GM23338 (cell line): Measurements from ENCODE around the gene DPP9. TPM values are rescaled to one million over a fixed set of nuclear protein-coding genes. Genes with fewer than 3 reads are reported as not detected.
A peak's percentile ranks its signal among the peaks of the same experiment; 100 is the strongest.

Experiments used
- ATAC-seq: fragments of 200-7000 bp; cut with Tn5 transposase; 3 replicates; pipeline ENCODE4 v1.9.1; 2020
- DNase-seq: peaks from one replicate; pipeline ENCODE4 v3.0.0-alpha.2; 2015; ENCODE audit warnings: low spot score
- H2AFZ ChIP-seq: fragments of 200-600 bp; sonication (generic); 2 replicates; pipeline ENCODE4 v1.8.0; 2016; ENCODE audit warnings: antibody characterized with exemption, mild to moderate bottlenecking, moderate library complexity
- H3F3A ChIP-seq: fragments of 200-600 bp; sonication (generic); replicated peaks from 2 replicates; pipeline ENCODE4 v1.8.0; 2017; ENCODE audit warnings: antibody characterized with exemption, mixed run types, low read depth
- H3K27ac ChIP-seq: fragments of 200-600 bp; sonication (generic); 2 replicates; pipeline ENCODE4 v1.6.1; 2016; ENCODE audit warnings: low read depth
- H3K27me3 ChIP-seq: fragments of 200-600 bp; sonication (generic); 2 replicates; pipeline ENCODE4 v1.8.0; 2016; ENCODE audit warnings: mild to moderate bottlenecking, mixed run types, moderate library complexity; ENCODE audit not compliant: insufficient read depth
- H3K36me3 ChIP-seq: fragments of 200-600 bp; sonication (generic); 2 replicates; pipeline ENCODE4 v1.8.0; 2016; ENCODE audit warnings: mild to moderate bottlenecking; ENCODE audit not compliant: insufficient read depth
- H3K4me1 ChIP-seq: fragments of 200-600 bp; sonication (generic); 2 replicates; pipeline ENCODE4 v1.8.0; 2016; ENCODE audit warnings: mild to moderate bottlenecking, moderate library complexity; ENCODE audit not compliant: insufficient read depth
- H3K4me2 ChIP-seq: fragments of 200-600 bp; sonication (generic); 2 replicates; pipeline ENCODE4 v1.7.1; 2017; ENCODE audit warnings: mixed run types
- H3K4me3 ChIP-seq: fragments of 200-600 bp; sonication (generic); 2 replicates; pipeline ENCODE4 v1.6.1; 2016; ENCODE audit warnings: mixed run types
- H3K79me2 ChIP-seq: fragments of 200-600 bp; sonication (generic); replicated peaks from 2 replicates; pipeline ENCODE4 v1.8.0; 2017; ENCODE audit warnings: mild to moderate bottlenecking; ENCODE audit not compliant: insufficient read depth
- H3K9me2 ChIP-seq: fragments of 200-600 bp; sonication (generic); 2 replicates; pipeline ENCODE4 v1.8.0; 2017; ENCODE audit not compliant: insufficient read depth
- H4K20me1 ChIP-seq: fragments of 200-600 bp; sonication (generic); replicated peaks from 2 replicates; pipeline ENCODE4 v1.8.0; 2017; ENCODE audit warnings: mild to moderate bottlenecking; ENCODE audit not compliant: insufficient read depth
- H3K27ac Mint-ChIP-seq: 2 replicates; pipeline ENCODE4 v1.8.0; 2020; ENCODE audit warnings: inconsistent platforms, mild to moderate bottlenecking, moderate library complexity, mixed read lengths
- H3K27me3 Mint-ChIP-seq: 3 replicates; pipeline ENCODE4 v1.8.0; 2022; ENCODE audit warnings: low read depth, mild to moderate bottlenecking, moderate library complexity, mixed read lengths, inconsistent platforms; ENCODE audit not compliant: insufficient read depth, poor library complexity
- H3K36me3 Mint-ChIP-seq: 3 replicates; pipeline ENCODE4 v1.8.0; 2021; ENCODE audit warnings: low read depth, mild to moderate bottlenecking, inconsistent platforms, moderate library complexity, mixed read lengths
- H3K4me1 Mint-ChIP-seq: 3 replicates; pipeline ENCODE4 v1.8.0; 2020; ENCODE audit warnings: mild to moderate bottlenecking, inconsistent platforms, mixed read lengths
- H3K4me3 Mint-ChIP-seq: 3 replicates; pipeline ENCODE4 v1.8.0; 2021; ENCODE audit warnings: moderate library complexity, mild to moderate bottlenecking, inconsistent platforms, mixed read lengths
- H3K9me3 Mint-ChIP-seq: 3 replicates; pipeline ENCODE4 v1.8.0; 2020; ENCODE audit warnings: moderate library complexity, mild to moderate bottlenecking, inconsistent platforms, mixed read lengths
- CREB1 ChIP-seq: fragments of 250-450 bp; sonication (Bioruptor Pico); IDR thresholded peaks from 2 replicates; pipeline ENCODE4 v1.5.0; 2020; ENCODE audit warnings: low read depth, mild to moderate bottlenecking, moderate library complexity
- EZH2 ChIP-seq: fragments of 200-600 bp; sonication (generic); IDR thresholded peaks from one replicate; pipeline ENCODE4 v1.8.0; 2017; ENCODE audit warnings: antibody characterized with exemption, mild to moderate bottlenecking, low read depth; ENCODE audit not compliant: unreplicated experiment
- EZH2phosphoT487 ChIP-seq: fragments of 200-600 bp; sonication (generic); IDR thresholded peaks from one replicate; pipeline ENCODE4 v1.8.1; 2018; ENCODE audit warnings: antibody characterized with exemption; ENCODE audit not compliant: unreplicated experiment
- JUNB ChIP-seq: IDR thresholded peaks from one replicate; pipeline ENCODE4 v1.6.1; 2016; ENCODE audit warnings: antibody characterized with exemption; ENCODE audit not compliant: unreplicated experiment
- NANOG ChIP-seq: IDR thresholded peaks from 2 replicates; pipeline ENCODE4 v1.6.1; 2016; ENCODE audit warnings: antibody characterized with exemption, borderline replicate concordance
- POLR2AphosphoS5 ChIP-seq: IDR thresholded peaks from 2 replicates; pipeline ENCODE4 v1.6.1; 2016; ENCODE audit warnings: antibody characterized with exemption, low read depth
- STAT1 ChIP-seq: IDR thresholded peaks from one replicate; pipeline ENCODE4 v1.6.1; 2016; ENCODE audit warnings: antibody characterized with exemption; ENCODE audit not compliant: unreplicated experiment
- ZNF114 ChIP-seq: fragments of 250-450 bp; sonication (Bioruptor Pico); IDR thresholded peaks from 2 replicates; pipeline ENCODE4 v1.5.0; 2020; ENCODE audit warnings: mild to moderate bottlenecking, moderate library complexity
- ZNF331 ChIP-seq: fragments of 250-450 bp; sonication (Bioruptor Pico); IDR thresholded peaks from 2 replicates; pipeline ENCODE4 v1.5.0; 2020; ENCODE audit warnings: low read depth, mild to moderate bottlenecking, moderate library complexity
- polyA plus RNA-seq: library from polyadenylated mRNA; unstranded; fragments of >200 nt; fragmentation: Nextera tagmentation; extraction: Ambion mirVana; gene quantifications from 2 replicates; pipeline ENCODE4 v1.2.1, GENCODE V29; 2016
- total RNA-seq: library from RNA; depleted of rRNA; stranded (reverse); fragments of >200 nt; shearing (Covaris generic); gene quantifications from 2 replicates; pipeline ENCODE4 v1.2.3, GENCODE V29; 2014
- TF ChIP-seq, protein P1 (sequence below), 2 experiments: fragments of 200-600 bp in 1 of 2; sonication (generic) in 1 of 2; conservative IDR thresholded peaks; 2 replicates each; pipeline versions ENCODE4 v1.5.1 to v1.6.1; 2016 to 2017; ENCODE audit warnings: antibody characterized with exemption in 2 of 2, low read depth in 2 of 2, mild to moderate bottlenecking in 2 of 2, moderate library complexity in 1 of 2
- TF ChIP-seq, protein P2 (sequence below): IDR thresholded peaks from 2 replicates; pipeline ENCODE4 v1.6.1; 2016; ENCODE audit warnings: antibody characterized with exemption
- TF ChIP-seq, protein P3 (sequence below): fragments of 250-450 bp; sonication (Bioruptor Pico); IDR thresholded peaks from 2 replicates; pipeline ENCODE4 v1.5.0; 2020; ENCODE audit warnings: mild to moderate bottlenecking, moderate library complexity
- TF ChIP-seq, protein P4 (sequence below): IDR thresholded peaks from one replicate; pipeline ENCODE4 v1.6.1; 2018; ENCODE audit warnings: antibody characterized with exemption; ENCODE audit not compliant: unreplicated experiment

DPP9 gene
- total and polyA plus RNA-seq, 2 experiments from 2014 or later, result 19.5 to 49.2 TPM

DNA sequence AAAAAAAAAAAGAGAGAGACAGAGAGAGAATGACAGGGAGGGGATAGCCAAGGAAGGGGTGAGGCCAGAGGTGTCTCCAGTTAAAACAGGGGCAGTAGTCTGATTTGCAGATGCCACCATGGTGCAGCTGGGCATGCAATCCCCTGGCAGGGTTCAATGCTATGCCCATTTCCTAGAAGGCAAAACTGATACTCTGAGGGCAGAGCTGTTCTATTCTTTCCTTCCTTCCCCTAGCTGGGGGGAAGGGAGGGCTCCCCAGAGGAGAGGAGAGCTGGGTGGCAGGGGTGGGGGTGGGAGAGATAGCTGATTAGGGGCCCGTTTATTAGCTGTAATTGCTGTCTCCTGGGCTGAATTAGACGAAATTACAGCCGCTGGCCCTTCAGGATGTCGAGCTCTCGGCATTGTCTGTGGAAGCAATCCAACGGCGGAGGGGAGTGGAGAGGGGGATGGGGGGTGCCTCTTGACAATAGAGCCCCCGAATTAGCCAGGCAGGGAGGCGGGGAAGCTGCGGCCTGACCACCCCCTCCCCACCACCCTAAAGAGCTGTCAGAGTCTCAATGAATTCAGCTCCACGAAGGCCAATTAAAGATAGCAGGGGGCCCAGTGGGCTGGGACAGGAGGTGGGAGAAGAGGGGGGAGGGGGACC lies 14.4 kb upstream of the DPP9 start:
- Histone ChIP-seq H4K20me1 (no peaks in the 10 kb centered on the region), H3K36me3 (no peaks in the 10 kb centered on the region), H3F3A (no peaks in the 10 kb centered on the region), H3K4me1 (peaks cover 2% of the 10 kb centered on the region), H3K9me2 (no peaks in the 10 kb centered on the region), H3K27me3 (no peaks in the 10 kb centered on the region), H2AFZ (peak overlapping the region; percentile 80; the same call in 1 of the 2 replicates), H3K4me3 (no peak overlapping the region), H3K79me2 (no peaks in the 10 kb centered on the region), H3K4me2 (no peak overlapping the region), H3K27ac (no peak overlapping the region)
- H3K27ac Mint-ChIP-seq, result no peak overlapping the region
- peaks cover 7% of the 10 kb centered on the region for H3K27me3 Mint-ChIP-seq
- peak; percentile 20; the same call in 1 of the 3 replicates for ATAC-seq
- TF ChIP-seq EZH2, result no peak
- TF ChIP-seq, protein P1, sequence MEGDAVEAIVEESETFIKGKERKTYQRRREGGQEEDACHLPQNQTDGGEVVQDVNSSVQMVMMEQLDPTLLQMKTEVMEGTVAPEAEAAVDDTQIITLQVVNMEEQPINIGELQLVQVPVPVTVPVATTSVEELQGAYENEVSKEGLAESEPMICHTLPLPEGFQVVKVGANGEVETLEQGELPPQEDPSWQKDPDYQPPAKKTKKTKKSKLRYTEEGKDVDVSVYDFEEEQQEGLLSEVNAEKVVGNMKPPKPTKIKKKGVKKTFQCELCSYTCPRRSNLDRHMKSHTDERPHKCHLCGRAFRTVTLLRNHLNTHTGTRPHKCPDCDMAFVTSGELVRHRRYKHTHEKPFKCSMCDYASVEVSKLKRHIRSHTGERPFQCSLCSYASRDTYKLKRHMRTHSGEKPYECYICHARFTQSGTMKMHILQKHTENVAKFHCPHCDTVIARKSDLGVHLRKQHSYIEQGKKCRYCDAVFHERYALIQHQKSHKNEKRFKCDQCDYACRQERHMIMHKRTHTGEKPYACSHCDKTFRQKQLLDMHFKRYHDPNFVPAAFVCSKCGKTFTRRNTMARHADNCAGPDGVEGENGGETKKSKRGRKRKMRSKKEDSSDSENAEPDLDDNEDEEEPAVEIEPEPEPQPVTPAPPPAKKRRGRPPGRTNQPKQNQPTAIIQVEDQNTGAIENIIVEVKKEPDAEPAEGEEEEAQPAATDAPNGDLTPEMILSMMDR (conservative IDR thresholded peaks at IDR 0.05; ENCODE audit: low read depth in 2 of 2), result no peak
- TF ChIP-seq, protein P2, sequence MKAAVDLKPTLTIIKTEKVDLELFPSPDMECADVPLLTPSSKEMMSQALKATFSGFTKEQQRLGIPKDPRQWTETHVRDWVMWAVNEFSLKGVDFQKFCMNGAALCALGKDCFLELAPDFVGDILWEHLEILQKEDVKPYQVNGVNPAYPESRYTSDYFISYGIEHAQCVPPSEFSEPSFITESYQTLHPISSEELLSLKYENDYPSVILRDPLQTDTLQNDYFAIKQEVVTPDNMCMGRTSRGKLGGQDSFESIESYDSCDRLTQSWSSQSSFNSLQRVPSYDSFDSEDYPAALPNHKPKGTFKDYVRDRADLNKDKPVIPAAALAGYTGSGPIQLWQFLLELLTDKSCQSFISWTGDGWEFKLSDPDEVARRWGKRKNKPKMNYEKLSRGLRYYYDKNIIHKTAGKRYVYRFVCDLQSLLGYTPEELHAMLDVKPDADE, result no peak
- no peak for TF ChIP-seq ZNF114 (CRISPR knock-in tag)
- no peak for TF ChIP-seq STAT1
- no peak for TF ChIP-seq POLR2AphosphoS5
- TF ChIP-seq EZH2phosphoT487, result no peak
- no peak for TF ChIP-seq ZNF331
- no peak for TF ChIP-seq NANOG
- no peak for TF ChIP-seq CREB1 (CRISPR knock-in tag)
- TF ChIP-seq, protein P3, sequence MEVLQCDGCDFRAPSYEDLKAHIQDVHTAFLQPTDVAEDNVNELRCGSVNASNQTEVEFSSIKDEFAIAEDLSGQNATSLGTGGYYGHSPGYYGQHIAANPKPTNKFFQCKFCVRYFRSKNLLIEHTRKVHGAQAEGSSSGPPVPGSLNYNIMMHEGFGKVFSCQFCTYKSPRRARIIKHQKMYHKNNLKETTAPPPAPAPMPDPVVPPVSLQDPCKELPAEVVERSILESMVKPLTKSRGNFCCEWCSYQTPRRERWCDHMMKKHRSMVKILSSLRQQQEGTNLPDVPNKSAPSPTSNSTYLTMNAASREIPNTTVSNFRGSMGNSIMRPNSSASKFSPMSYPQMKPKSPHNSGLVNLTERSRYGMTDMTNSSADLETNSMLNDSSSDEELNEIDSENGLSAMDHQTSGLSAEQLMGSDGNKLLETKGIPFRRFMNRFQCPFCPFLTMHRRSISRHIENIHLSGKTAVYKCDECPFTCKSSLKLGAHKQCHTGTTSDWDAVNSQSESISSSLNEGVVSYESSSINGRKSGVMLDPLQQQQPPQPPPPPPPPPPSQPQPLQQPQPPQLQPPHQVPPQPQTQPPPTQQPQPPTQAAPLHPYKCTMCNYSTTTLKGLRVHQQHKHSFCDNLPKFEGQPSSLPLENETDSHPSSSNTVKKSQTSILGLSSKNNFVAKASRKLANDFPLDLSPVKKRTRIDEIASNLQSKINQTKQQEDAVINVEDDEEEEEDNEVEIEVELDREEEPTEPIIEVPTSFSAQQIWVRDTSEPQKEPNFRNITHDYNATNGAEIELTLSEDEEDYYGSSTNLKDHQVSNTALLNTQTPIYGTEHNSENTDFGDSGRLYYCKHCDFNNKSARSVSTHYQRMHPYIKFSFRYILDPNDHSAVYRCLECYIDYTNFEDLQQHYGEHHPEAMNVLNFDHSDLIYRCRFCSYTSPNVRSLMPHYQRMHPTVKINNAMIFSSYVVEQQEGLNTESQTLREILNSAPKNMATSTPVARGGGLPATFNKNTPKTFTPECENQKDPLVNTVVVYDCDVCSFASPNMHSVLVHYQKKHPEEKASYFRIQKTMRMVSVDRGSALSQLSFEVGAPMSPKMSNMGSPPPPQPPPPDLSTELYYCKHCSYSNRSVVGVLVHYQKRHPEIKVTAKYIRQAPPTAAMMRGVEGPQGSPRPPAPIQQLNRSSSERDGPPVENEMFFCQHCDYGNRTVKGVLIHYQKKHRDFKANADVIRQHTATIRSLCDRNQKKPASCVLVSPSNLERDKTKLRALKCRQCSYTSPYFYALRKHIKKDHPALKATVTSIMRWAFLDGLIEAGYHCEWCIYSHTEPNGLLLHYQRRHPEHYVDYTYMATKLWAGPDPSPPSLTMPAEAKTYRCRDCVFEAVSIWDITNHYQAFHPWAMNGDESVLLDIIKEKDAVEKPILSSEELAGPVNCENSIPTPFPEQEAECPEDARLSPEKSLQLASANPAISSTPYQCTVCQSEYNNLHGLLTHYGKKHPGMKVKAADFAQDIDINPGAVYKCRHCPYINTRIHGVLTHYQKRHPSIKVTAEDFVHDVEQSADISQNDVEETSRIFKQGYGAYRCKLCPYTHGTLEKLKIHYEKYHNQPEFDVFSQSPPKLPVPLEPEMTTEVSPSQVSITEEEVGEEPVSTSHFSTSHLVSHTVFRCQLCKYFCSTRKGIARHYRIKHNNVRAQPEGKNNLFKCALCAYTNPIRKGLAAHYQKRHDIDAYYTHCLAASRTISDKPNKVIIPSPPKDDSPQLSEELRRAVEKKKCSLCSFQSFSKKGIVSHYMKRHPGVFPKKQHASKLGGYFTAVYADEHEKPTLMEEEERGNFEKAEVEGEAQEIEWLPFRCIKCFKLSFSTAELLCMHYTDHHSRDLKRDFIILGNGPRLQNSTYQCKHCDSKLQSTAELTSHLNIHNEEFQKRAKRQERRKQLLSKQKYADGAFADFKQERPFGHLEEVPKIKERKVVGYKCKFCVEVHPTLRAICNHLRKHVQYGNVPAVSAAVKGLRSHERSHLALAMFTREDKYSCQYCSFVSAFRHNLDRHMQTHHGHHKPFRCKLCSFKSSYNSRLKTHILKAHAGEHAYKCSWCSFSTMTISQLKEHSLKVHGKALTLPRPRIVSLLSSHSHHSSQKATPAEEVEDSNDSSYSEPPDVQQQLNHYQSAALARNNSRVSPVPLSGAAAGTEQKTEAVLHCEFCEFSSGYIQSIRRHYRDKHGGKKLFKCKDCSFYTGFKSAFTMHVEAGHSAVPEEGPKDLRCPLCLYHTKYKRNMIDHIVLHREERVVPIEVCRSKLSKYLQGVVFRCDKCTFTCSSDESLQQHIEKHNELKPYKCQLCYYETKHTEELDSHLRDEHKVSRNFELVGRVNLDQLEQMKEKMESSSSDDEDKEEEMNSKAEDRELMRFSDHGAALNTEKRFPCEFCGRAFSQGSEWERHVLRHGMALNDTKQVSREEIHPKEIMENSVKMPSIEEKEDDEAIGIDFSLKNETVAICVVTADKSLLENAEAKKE (CRISPR knock-in tag), result no peak
- TF ChIP-seq, protein P4, sequence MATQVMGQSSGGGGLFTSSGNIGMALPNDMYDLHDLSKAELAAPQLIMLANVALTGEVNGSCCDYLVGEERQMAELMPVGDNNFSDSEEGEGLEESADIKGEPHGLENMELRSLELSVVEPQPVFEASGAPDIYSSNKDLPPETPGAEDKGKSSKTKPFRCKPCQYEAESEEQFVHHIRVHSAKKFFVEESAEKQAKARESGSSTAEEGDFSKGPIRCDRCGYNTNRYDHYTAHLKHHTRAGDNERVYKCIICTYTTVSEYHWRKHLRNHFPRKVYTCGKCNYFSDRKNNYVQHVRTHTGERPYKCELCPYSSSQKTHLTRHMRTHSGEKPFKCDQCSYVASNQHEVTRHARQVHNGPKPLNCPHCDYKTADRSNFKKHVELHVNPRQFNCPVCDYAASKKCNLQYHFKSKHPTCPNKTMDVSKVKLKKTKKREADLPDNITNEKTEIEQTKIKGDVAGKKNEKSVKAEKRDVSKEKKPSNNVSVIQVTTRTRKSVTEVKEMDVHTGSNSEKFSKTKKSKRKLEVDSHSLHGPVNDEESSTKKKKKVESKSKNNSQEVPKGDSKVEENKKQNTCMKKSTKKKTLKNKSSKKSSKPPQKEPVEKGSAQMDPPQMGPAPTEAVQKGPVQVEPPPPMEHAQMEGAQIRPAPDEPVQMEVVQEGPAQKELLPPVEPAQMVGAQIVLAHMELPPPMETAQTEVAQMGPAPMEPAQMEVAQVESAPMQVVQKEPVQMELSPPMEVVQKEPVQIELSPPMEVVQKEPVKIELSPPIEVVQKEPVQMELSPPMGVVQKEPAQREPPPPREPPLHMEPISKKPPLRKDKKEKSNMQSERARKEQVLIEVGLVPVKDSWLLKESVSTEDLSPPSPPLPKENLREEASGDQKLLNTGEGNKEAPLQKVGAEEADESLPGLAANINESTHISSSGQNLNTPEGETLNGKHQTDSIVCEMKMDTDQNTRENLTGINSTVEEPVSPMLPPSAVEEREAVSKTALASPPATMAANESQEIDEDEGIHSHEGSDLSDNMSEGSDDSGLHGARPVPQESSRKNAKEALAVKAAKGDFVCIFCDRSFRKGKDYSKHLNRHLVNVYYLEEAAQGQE, result no peak
- TF ChIP-seq JUNB, result no peak
- peaks cover 12% of the 10 kb centered on the region for H3K4me1 Mint-ChIP-seq
- DNase-seq, result no peak
- H3K9me3 Mint-ChIP-seq, result no peaks in the 10 kb centered on the region
- no peaks in the 10 kb centered on the region for H3K36me3 Mint-ChIP-seq
- no peak overlapping the region for H3K4me3 Mint-ChIP-seq
